ENCODE measurements around the gene DENND4B.
"Not testable (repeated sequence)": the region's sequence is repeated elsewhere in the genome, so short reads cannot be mapped to it uniquely, and the experiment has no call there.

Gene DENND4B, protein sequence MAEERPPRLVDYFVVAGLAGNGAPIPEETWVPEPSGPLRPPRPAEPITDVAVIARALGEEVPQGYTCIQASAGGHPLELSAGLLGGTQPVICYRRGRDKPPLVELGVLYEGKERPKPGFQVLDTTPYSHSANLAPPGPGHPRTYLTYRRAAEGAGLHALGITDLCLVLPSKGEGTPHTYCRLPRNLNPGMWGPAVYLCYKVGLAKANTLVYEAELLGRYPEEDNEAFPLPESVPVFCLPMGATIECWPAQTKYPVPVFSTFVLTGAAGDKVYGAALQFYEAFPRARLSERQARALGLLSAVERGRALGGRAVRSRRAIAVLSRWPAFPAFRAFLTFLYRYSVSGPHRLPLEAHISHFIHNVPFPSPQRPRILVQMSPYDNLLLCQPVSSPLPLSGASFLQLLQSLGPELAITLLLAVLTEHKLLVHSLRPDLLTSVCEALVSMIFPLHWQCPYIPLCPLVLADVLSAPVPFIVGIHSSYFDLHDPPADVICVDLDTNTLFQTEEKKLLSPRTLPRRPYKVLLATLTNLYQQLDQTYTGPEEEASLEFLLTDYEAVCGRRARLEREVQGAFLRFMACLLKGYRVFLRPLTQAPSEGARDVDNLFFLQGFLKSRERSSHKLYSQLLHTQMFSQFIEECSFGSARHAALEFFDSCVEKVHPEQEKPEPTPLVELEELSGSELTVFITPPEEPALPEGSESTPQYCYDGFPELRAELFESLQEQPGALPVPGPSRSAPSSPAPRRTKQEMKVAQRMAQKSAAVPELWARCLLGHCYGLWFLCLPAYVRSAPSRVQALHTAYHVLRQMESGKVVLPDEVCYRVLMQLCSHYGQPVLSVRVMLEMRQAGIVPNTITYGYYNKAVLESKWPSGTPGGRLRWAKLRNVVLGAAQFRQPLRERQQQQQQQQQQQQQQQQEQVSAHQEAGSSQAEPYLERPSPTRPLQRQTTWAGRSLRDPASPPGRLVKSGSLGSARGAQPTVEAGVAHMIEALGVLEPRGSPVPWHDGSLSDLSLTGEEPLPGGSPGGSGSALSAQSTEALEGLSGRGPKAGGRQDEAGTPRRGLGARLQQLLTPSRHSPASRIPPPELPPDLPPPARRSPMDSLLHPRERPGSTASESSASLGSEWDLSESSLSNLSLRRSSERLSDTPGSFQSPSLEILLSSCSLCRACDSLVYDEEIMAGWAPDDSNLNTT (N-terminal part only)

DNA sequence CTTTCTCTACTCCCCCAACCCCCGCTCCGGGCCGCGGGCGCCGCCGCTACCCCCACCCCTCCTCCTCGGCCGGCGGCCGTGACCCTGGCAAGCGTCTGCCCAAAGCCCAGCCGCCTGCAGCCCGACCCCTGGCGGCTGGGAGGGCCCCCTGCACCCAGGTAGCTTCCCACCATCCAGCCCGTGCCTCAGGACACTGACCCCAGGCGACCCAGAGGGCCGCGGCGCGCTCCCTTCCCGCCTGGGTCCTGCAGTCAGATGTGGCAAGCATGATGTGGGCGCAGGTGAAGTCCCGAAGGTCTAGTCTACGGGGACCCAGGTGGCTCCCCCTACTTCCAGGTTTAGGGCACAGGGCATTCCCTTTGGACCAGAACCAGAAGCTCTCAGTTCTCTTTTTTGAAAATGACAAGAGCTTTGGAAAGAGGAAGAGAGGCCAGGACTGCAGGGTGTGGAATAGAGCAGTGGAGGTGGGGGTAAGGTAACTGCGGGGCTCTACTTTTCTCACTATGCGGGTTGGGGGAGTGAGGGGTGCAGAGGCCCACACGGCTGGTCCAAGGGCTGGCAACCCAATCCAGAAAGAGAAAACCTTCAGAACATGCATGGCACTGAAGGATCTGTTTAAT is at the start of gene DENND4B:
Gene DENND4B, minus strand, starts transcription at position 97 of the 620 bp plus-strand sequence. CDS start 2,344 bp downstream, outside the sequence.
- peak; percentile 59 for DNase-seq (ENCODE audit: low read depth)

DNA sequence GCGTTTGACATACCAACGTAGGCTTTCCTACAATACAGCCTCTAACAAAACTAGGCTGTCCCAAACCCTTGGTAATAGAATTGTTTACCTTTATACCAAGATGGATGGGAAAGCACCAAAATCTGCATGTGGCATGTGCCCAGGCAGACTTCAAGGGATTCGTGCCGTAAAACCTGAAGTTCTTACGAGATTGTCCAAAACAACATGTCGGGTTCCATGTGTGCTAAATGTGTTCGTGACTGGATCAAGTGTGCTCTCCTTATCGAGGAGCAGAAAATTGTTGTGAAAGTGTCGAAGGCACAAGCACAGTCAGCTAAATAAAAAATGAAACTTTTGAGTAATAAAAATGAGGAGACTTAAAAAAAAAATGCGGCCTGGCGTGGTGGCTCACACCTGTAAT is 49.1 kb upstream of the DENND4B start:
- no peak for DNase-seq (ENCODE audit: low read depth)

DNA sequence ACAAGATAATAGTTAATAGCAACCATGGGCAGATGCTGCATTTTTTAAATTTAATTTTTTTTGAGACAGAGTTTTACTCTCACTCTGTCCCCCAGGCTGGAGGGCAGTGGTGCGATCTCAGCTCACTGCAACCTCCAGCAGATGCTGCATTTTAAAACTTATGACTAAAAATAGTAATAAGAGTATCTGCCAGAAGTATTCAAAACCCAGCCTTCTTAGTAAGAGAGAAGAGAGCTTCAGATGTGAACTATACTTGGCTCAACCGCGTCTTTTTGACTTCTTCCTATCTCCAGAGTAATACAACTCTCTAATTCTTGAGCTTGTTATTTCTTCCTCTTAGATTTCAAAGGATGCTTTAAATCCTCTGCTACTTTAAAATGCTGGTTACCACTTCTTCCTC is 48.7 kb upstream of the DENND4B start:
- DNase-seq (ENCODE audit: low read depth) = no peak

DNA sequence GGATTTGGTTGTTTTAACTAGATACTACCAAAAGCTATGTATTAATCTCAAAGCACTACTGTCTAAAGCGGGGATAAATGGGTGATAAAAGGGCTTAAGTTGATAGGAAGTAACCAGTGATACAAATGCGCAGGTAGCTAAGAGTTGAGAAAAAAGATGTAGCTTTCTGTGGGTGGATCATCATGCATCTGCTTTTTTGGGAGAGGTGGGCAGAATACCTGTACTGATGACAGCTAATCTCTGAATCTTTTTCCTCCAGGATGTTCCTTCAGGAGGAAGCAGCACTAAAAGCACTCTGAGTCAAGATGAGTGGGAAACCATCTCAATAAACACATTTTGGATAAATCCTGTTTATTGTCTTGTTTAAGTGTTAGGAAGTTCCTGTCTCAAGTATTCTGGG is 45.3 kb upstream of the DENND4B start:
- no peak for DNase-seq (ENCODE audit: low read depth)

DNA sequence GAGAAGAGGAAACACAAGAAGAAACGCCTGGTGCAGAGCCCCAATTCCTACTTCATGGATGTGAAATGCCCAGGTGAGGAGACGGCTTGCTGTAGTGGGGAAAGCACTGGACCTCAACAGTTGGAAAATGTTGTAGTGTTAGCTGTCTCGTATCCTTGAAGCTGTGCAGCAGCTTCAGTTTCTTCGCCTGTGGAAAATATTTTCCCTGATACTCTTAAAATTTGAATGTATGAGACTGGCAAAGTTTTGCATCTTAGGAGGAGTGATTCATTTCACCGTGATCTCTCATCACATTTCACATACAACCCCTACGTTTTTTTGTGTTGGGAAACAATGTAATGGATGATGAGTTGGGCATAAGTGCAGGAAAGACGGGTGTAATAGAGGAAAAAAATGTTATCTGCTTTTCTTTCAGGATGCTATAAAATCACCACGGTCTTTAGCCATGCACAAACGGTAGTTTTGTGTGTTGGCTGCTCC is 44.7 kb upstream of the DENND4B start:
- no peak for DNase-seq (ENCODE audit: low read depth)

DNA sequence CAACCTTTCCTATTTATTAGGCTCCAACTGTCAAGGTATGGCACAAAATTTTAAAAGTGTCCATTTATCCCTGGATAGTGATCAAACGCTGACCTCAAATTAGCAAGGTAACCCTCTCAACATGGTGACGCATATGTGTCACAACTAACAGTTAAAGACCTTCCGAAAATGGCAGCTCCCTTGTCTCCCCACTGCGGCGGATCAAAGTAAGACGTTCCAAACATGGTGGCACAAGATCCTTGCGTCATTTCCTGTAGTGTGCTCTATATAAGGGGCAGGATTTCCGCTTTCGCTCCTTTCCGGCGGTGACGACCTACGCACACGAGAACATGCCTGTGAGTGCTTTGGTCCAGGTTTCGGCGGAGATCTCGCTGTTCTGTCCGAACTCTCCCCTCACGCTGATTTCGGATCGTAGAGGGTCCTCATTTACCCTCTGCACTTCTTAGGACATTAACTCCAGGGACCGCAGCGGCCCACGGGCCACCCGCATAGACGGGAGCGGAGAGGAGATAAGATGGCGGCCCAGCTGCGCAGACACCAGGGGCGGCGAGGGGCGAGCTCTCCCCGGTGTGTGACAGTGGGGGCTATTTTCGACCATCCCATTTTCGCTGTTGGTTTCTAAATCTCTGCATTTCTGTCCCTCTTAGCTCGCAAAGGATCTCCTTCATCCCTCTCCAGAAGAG is 44.1 kb upstream of the DENND4B start, which contains the start of gene RPS27:
Gene RPS27, plus strand, starts transcription at position 295 of the 683 bp plus-strand sequence. Its CDS starts 35 bp downstream, at position 330.
- peak; percentile 97 for DNase-seq (ENCODE audit: low read depth)

DNA sequence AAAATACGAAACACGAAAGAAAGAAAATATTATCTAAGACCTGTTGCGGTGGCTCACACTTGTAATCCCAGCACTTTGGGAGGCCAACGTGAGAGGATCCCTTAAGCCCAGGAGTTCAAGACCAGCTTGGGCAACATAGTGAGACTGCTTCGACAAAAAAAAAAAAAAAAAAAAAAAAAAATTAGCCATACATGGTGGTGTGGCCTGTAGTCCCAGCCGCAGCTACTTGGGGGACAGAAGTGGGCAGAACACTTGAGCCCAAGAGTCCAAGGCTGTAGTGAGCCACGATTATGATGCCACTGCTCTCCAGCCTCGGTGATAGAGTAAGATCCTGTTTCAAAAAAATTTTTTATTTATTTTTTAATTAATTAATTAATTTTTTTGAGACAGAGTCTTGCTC is 41.1 kb upstream of the DENND4B start:
- no peak for DNase-seq (ENCODE audit: low read depth)

DNA sequence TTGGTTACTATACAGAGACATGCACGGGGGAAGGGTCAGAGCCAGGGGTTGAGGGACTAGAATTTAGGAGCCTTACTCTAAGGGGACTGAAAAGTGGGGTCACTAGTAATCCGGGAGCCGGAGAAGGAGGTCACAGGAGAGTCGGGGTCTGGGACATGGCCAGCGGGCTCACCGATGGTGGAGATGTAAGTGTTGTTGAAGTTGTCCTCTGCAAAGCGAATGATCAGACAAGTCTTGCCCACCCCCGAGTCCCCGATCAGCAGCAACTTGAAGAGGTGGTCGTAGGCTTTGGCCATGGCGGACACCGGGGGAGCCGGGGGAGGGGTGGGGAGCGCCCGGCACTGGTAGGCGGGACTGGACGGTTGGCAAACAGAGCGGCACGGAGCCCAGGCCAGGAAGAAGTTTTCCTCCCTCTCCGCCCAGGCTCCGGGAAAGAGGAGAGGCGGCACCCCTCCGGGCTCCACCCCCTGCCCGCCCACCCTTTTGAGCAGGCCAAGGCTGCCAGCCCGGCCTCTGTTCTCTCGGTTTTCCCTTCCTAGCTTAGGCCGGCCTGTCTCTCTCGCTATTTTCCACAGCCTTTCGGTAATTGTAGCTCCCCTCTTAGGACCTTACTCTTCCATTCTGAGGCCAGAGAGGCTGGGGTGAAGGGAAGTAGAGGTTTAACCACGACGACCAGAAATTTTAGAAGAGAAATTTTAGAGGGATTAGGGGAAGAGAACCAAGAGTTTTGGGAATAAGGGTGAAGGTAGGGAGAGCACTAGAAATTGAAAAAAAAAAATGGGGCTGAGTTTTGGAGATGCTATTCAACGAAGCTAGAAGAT is 39.6 kb upstream of the DENND4B start, which contains the start of gene RAB13:
Gene RAB13, minus strand, starts transcription at position 399 of the 821 bp plus-strand sequence. Its CDS starts 103 bp downstream, at position 296.
- DNase-seq (ENCODE audit: low read depth) = peak; percentile 86

DNA sequence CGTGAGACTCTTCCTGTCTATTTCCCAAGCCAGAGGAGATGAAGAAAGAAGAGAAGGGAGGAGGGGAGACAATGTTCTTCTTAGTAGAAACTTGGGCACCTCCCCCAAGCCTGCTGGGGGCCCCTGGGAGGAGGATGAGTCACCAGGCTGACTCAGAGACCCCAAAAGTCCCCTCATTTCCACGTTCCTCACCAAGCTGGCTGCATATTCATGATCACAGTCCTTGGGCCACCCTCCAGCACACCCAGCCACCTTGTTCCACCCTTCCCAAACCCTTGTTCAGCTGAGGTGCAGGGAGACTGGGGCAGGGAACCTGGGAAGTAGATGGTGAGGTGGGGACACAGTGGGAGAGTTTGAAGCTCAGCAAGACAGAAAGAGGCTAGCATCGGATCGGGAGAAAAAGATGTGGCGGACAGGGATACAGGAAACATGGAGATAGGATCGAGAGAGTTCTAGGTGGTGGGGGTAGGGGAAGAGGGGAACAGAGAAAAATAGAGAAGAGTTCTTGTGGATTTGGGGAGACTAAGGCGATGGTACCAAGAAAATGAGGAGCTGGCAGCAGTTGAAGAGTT is 38.9 kb upstream of the DENND4B start:
- peak; percentile 73 for DNase-seq (ENCODE audit: low read depth)

DNA sequence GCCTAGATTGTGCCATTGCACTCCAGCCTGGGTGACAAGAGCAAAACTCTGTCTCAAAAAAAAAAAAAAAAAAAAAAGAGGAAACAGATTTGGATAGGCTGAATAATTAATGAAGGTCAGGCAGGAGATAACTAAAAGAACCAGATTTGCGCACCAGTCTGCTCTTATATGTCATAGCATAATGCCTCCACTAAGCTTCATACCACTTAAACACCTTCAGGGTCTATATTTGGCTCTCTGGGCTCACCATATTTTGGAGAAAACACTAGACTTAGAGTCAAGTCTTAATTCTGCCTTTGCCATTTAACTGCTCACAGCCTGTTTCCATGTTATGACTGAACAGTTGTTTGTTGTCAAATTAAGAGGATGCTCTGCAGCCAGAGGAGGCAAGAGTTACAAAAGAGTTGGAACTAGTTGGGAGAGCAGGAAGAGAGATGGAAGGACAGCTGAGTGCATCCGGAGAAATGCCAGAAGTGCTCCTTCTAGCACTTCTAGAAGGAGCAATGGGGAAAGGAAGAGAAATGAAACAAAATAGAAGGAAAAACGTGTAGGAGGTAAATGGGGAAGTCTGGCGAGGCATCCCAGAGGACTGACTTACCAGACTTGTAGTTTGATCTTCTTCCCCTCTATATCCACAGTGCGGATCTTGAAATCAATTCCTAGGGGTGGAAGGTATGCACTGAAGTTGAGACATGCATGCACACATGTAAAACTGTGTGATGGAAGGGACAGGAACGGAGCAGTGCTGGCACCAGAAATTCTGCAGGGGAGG is 37.8 kb upstream of the DENND4B start:
- DNase-seq (ENCODE audit: low read depth) = no peak

DNA sequence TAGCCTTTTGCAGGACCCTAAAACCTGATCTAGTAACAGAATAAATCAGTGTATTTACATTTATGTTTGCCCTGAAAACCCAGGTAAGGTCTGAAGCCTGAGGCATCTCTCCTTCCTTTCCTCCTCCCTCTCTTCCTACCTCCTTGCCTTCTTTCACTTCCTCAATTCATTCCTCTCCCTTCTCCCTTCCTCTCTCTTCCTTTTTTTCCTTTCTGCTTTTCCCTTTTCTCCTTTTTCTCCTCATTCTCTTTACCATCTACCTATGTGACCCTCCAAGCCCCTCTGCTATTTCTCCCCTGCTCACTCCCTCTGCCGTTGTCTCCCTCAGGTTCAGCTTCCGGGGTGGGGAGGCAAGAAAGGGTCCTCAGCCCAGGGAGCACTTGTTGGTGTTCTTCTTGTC is 35.2 kb upstream of the DENND4B start:
- DNase-seq (ENCODE audit: low read depth) = not testable (repeated sequence)

DNA sequence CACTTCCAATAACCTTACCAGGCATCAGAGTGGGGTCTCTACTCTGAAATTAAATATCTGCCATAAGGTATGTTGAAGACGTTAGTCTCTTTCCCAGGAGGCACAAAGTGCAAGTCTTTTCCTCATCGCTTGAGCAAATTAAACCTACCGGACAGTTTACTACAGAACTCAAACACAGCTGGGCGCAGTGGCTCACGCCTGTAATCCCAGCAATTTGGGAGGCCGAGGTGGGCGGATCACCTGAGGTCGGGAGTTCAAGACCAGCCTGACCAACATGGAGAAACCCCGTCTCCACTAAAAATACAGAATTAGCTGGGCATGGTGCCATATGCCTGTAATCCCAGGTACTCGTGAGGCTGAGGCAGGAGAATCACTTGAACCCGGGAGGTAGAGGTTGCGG is 32.6 kb upstream of the DENND4B start:
- not testable (repeated sequence) for DNase-seq (ENCODE audit: low read depth)

DNA sequence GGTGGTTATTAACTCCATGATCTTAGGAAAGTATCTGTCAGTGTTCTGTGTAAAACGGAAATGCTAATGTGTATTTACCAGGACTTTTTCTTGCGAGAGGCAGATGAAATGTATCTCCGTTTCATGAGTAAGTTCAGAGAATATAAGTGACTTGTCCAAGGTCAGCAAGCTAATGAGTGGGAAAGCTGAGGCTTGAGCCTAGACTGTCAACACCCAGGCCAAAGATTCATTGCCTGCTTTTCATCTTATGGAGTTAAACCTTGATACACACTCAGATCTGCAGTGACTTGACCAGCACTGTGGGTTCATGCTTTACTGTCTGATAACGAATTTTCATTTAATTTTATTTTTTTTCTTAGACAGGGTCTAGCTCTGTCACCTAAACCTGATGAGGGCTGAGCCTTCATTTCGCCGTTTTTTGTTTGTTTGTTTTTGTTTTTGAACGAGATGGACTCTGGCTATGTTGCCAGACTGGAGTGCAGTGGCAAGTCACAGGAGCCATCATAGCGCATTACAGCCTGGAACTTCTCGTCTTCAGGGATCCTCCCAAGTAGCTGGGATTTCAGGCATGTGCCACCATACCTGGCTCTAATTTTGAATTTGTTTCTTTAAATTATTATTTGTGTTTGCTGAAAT is 31.9 kb upstream of the DENND4B start:
- DNase-seq (ENCODE audit: low read depth) = no peak

DNA sequence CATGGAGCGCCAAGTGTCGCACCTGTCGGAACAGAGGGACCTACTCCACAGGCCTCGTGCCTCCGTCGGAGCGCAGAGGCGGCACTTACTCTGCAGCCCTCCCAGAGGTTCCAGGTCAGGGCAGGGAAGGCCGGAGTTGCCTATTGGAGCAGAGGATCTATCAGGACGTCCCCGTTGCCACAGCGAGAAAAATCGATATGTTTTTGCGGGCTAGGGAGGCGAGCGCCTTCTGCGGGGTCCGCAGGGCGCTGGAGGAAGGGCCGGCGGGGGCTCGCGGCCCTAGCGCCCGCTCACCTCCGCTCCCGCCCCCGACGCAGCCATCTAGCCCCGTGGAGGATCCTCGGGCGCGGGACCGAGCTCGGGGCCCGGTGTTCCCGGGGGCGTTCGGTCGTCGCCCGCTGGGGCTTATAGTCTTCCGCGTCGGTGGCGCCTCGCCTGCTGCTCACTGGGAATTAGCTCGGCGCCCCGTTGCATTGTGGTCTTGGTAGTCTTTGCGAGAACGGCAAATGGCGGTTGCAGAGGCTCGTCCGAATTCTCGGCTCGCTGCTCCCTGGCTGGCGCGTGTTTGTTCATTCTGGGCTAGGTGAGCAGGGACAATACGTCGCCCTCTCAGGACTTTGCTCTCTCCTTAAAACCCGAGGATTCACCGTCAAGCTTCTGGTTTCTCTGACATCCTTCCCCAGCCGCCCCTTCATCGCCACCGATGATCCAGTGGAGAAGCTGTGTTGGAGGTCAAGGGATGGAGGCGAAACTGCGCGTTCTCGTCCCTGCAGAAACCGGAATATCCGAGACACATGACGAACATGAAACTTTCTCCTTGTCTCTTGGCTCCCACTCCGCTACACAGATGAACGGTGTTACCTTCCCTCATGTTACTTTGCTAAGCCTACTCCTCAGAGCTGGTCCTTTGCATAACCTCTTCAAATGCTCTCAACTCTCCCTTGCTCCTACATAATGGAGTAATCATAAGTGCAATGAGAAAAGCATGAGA is 31.0 kb upstream of the DENND4B start, which contains the start of gene JTB:
Gene JTB, minus strand, starts transcription at position 425 of the 991 bp plus-strand sequence. Its CDS starts 422 bp downstream, at position 3.
- peak; percentile 74 for DNase-seq (ENCODE audit: low read depth)

DNA sequence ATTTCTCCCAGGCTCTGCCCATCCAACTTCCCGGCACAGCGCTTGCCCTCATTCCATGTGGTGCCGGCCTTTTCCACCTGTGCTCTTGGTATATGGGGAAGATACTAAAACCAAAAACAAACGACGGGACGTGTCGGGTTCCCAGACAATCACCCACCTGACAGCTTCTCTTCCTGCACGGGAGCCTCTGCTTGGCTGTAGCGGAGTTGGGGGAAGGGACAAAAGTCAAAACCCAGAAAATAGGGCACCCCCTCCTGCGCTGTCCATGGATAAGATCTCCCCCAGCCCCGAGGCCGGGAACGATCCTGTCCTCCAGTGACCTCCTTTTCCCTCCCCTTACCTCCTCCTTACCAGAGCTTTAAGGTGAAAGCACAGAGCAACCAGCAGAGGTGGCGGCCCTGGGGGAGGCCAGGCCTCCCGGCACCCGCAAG is 30.3 kb upstream of the DENND4B start:
- DNase-seq (ENCODE audit: low read depth) = no peak

DNA sequence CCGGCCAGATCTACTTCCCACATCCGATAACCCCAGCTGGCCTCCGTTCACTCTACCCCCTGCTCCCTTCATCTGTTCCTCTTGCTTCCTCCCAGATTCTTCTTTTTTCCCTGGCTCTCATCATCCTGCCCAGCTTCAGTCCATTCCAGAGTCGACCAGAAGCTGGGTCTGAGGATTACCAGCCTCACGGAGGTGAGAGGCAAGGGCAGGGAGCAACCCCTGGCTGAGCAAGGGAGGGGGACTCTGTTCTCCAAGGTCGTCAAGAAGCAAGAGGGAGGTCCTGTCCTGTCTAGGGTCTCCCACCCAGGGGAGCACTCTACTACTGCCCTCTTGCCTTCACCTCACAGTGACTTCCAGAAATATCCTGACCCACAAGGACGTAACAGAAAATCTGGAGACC is 27.0 kb upstream of the DENND4B start:
- no peak for DNase-seq (ENCODE audit: low read depth)

DNA sequence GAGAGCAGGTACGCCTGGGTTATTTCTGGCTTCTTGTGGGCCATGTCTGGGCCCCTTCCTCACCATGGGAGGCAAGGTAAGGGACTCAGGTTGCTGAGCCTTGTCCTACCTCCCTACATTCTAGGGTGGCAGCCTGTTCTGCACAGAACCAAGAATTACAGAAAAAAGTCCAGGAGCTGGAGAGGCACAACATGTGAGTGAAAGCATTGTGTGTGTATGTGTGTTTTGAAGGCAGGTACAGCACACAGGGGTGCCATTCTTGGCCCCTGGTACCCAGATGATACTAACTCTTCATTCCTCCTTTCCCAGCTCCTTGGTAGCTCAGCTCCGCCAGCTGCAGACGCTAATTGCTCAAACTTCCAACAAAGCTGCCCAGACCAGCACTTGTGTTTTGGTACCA is 26.6 kb upstream of the DENND4B start:
- DNase-seq (ENCODE audit: low read depth) = no peak

All from stromal cell of bone marrow (primary cell).